H54 (cell line): ENCODE measurements around the gene TRPM5.

ENCODE experiments used
- DNase-seq: peaks from one replicate; pipeline ENCODE4 v3.0.0; 2011; ENCODE audit warnings: low spot score, mixed read lengths; ENCODE audit not compliant: insufficient read length
- FAIRE-seq: peaks from 3 replicates; lab custom pipeline; 2011; peaks lifted over from hg19 to GRCh38; lab: Jason Lieb, UNC
- POLR2A ChIP-seq: IDR thresholded peaks from 2 replicates; pipeline ENCODE4 v1.6.1; 2011; ENCODE audit warnings: low read depth, mild to moderate bottlenecking, low read length

The TRPM5 gene

DNA sequence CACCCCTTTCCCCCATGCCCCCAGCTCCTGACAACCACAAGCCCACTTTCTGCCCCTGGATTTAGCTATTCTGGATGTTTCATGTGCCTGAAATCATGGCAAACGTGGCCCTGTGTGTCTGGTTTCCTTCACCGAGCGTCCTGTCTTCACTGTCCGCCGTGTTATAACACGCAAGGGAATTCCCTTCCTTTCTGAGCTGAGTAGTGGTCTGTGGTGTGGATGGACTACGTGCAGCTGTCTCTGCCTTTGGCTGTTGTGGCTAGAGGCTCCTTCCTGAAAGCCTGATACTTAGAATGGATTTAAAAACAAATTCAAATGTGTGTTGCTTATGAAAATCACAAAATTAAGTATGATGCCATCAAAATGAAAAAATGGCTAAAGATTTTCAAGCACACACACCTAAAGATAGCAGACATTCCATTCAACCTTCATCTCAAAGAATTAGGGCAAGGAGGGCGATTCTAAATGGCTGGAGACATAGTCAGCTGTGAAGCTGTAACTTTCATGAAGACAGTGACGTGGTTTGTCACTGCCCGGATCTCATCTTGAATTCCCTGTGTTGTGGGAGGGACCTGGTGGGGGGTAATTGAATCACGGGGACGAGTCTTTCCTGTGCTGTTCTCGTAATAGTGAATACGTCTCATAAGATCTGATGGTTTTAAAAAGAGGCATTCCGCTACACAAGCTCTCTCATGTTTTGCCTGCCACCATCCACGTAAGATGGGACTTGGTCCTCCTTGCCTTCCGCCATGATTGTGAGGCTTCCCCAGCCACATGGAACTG lies 31.0 kb upstream of the TRPM5 start:
- FAIRE-seq, result no peak
- no peak for DNase-seq
- no peak for TF ChIP-seq POLR2A

DNA sequence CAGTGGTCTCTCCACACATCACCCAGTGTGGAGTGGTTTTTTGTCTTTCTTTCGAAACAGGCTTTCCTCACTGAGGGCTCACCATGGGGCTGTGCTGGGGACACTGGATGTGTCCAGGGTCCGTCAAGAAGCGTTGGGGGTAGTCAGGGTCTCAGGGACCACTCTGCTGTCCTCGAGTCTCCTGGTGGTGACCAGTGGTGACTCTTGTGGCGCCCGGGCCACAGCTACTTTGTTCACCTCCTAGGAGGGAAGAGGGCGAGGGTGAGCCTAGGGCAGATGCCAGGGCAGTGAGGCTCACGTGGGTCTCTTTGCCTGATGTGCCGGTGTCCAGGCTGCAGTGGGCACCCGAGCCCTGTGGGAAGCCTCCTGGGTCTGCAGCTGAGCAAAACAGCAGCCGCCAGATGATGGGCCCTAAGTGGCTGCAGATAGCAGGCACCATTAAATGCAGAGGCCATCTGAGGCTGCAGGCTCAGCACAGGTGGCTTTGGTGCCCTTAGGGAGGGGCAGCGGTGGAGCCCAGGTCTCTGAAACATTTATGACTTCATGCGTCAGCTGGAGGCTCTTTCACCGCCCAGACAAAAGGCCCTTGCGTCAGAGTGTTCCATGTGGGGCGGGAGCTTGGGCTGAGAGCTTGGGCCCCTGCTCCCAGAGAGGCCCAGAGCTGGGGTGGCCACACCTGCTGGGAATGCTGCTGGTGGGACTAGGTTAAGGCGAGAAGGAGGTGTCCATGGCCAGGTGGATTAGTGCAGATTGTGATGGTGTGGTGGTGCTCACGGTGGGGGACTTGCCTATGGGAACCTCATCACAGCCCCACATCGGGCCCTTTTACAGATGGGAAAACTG lies 30.0 kb upstream of the TRPM5 start:
- TF ChIP-seq POLR2A, result no peak
- DNase-seq, result no peak
- FAIRE-seq, result no peak

DNA sequence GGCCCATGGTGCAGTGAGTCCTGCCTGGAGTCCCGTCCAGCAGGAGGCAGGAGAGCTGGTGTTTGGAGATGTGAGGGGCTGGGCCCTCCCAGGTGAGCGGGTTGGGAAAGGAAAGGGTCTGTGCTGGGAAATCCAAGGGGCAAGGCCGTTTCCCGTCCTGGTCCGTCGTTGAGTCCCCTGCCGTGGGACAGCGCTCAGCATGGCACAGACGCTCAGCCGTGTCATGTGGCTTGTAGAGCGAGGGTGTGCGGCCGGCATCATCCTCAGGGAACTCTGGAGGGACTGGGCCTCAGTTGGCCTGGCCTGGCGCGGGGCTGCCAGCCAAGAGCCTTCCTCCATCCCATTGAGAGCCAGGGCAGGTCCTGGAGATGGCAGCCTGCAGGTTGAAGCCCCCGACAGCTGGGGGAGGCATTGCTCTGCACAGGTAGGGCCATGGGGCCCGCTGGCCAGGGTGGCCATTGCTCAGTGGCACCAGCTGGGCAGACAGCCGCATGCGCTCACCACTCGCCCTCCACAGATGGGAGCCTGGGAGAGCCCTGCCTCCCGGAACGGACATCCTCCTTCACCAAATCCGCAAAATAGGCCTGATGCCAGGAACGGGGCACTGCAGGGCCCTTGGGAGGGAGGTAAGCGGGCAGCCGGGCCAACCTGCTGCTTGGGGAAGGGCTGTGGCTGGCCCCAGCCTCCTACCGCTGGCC lies 29.2 kb upstream of the TRPM5 start:
- DNase-seq, result no peak

DNA sequence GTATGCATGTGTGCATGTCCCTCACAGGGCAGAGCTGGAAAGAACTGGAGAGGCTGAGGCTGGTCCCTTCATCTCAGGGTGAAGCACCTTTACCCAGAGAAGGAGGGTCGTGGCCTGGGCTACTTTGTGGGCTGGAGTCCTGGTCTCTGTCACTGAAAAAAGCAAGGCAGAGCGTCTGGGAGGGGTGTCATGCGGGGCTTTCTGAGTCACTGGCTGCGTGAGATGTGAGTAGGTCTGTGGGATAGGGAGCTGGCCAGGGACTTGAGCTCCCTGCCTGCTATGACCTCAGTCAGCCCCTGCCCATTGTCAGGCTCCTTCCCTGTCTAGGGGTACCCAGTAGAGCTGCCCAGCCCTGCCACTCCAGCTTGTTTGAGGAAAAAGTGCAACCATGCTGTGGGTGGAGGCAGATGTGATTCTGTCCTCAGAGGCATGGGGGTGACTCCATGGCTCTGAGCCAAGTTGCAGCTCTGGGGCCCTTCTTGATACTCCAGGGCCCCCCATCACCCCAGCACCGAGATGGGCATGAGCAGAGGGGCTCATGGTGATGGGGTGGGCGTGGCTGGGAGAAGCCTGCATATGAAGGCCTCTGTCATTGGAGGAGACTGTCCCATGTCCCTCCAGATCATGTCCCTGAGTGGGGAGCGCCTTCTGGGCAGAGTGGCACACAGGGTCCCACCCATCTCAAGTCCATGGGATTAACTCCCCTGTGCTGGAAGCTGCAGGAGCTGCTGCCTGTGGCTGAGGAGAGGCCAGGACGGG lies 28.3 kb upstream of the TRPM5 start:
- FAIRE-seq (no peak), DNase-seq (no peak)
- no peak for TF ChIP-seq POLR2A

More for the DNA sequence above, 29.2 kb upstream of the TRPM5 start:
- no peak for FAIRE-seq
- TF ChIP-seq POLR2A, result no peak

DNA sequence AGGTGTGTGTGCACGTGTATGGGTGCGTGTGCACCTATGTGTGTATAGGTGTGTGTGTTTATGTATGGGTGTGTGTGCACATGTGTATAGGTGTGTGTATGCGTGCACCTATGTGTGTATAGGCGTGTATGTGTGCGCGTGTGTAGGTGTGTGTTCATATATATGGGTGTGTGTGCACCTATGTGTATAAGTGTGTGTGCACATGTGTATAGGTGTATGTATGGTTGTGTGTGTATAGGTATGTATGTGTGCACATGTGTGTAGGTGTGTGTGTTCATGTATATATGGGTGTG lies 27.4 kb upstream of the TRPM5 start:
- no peak for FAIRE-seq

DNA sequence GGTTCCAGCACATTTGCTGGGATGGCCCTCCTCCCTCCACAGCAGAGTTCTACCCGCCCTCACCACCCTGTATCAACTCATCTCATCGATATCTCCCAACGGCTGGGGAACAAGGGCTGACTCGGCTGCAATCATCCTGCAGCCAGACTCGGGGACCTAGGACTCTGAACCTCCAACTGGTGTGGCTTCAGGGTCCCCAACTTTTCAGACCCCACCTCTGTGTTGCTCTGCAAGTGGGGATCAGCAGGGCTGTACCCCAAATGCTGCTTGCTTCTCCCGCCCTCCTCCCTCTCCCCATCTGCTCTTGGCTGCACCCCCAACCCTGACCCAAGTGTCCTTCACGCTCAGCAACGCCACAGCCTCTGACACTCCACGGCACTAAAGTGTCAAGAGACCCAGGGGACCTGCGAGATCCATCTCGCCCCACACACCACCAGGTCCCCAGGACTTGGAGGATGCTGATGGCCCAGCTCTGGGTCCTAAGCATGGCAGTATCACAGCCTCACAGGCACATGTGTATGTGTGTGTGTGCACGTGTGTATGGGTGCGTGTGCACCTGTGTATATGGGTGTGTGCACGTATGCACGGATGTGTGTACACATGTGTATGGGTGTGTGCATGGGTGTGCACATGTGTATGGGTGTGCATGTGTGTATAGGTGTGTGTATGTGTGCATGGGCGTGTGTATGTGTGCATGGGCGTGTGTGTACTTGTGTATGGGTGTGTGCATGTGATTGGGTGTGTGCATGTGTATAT lies 26.9 kb upstream of the TRPM5 start:
- DNase-seq, result no peak
- no peak for TF ChIP-seq POLR2A
- no peak for FAIRE-seq

More for the DNA sequence above, 27.4 kb upstream of the TRPM5 start:
- no peak for DNase-seq
- no peak for TF ChIP-seq POLR2A

DNA sequence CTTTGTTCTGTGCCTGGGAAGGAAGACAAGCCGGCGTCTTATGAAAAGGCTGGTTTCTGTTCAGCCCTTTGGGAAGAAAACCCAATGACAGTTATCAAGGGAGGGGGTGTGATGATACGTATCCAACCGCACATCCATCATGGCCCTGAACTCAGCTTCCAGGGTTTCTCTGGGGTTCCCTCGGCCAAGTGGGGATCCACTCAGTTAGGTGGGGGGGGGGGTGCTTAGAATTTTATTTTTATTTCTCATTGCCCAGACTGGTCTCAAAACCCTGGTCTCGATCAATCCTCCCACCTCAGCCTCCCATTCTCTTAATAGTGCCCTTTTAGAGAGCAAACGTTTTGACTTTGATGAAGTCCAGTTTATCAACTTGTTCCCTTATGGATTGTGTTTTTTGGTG lies 26.2 kb upstream of the TRPM5 start:
- DNase-seq, result no peak
- FAIRE-seq, result no peak
- TF ChIP-seq POLR2A, result no peak

DNA sequence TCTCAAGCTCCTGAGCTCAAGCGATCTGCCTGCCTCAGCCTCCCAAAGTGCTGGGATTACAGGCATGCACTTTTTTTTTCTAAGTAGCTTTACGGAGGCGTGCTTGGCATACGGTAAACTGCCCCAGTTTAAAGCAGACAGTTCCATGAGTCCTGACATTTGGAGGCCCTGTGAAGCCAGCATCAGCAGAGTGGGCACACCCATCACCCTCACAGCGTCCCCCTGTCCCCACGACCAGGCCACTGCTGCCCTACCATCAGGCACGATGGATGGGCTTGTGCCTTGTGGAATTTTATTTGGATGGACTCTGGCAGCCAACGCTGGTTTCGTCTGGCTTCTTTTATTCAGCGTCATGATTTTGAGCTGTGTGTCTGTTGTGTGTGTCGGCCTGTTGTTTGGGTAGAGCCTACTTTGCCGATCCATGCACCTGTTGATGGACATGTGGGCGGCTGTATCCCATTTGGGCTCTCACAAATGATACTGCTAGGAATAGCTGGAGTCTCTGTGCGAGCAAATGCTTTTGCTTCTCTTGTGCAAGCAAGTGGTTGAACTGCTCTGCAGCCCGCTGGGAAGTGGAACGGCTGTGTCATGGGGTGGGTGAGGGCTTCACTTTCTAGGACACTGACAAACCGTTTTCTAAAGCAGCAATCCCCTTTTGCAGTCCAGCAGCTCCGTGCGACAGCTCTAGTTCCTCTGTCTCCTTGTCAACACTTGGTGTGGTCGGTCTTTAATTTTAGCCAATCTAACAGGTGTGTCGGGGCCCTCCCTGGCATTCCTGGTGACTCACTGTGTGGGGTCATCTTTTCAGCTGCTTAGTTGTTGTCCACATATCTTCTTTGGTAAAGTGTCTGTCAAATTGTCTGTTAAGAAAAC lies 24.3 kb upstream of the TRPM5 start:
- FAIRE-seq (no peak), DNase-seq (no peak)
- TF ChIP-seq POLR2A, result no peak

DNA sequence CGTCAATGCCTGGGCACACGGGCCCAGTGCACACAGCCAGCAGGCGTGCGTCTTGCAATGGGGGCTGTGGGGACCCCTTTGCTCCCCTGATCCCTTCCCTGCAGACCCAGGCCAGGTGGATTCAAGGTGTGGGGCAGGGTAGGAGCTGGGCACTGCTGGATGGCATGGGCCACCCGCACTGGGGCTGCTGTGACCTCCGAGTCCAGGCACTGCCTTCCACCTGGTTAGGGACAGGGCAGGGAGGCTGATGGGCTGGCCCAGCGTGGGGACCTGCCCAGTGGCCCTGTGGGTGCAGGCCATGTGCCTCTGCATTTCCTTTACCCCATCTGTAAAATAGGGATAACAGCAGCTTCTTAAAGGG lies 23.4 kb upstream of the TRPM5 start:
- DNase-seq (no peak), FAIRE-seq (no peak)
- TF ChIP-seq POLR2A, result no peak

DNA sequence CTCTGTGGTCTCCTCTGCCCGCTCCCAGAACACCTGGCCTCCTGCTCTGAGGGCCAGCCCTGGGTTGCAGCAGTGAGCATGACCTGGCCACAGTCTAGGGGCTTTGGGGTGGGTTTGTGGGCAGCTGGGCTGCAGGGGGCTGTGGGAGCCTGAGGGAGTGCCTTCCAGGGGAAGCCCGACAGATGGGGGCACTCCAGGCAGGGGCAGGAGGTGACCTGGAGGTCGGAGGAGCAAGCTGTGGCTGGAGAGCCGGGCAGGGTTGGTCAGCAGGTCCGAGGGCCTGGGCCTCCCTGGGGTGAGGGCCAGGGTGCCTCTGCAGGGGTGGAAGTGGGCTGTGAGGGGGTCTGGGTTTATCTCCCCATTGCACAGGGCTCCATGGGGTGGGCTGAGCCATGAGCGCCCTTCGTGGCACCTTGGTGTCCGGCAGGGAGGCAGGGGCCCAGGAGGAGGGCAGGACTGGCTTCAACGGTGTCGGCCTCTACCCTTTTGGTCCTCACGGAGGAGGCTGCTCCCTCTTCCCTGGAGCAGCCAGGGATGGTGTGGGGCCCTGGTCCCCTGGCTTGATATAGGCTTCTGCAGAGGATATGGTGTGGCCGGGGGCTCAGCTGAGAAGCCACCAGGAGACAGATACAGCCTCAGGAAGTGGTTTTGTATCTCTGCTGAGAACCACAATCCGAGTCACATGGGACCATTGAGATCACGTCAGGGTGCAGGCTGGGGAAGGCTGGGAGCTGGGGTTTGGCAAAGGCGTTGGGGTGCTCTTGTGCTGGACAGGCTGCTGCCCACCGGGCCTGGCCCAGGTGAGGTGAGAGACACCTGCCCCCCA lies 22.8 kb upstream of the TRPM5 start:
- TF ChIP-seq POLR2A, result no peak
- FAIRE-seq, result no peak
- DNase-seq, result no peak

DNA sequence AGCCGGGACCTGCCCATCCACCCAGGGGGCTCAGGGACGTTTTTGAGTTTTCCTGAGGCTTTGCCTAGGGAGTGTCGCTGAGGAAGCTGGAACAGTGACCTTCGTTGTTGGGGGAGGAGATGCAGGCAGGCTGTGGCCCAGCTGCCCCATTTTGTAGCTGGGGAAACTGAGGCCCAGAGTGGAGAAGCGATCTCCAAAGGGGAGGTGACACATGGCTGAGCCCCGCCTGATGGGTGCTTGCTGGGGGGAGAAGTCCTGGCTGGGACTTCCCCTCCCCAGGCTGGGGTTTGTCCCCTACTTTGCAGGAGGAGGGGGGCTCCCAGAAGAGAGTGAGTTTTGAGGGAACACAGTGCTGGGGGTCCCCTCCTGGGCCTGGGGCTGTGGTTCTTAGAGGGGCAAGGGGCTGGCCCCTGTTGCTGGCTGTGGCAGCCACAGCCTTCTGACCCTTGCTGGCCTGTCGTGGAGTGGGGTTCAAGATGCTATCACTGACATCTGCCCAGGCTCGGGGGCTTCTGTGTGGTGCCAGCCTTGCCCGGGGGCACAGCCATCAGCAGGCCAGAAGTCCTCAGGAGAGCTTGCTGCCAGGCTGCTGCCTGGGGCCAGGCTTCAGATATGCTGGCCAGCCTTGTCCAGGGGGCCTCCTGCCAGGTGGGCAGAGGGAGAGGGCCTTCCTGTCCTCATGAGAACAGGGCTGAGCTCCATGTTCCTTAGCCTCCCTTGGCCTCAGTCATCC lies 21.9 kb upstream of the TRPM5 start:
- FAIRE-seq (no peak), DNase-seq (no peak)
- no peak for TF ChIP-seq POLR2A
